ENCODE data around the gene GPR15LG.

DNA sequence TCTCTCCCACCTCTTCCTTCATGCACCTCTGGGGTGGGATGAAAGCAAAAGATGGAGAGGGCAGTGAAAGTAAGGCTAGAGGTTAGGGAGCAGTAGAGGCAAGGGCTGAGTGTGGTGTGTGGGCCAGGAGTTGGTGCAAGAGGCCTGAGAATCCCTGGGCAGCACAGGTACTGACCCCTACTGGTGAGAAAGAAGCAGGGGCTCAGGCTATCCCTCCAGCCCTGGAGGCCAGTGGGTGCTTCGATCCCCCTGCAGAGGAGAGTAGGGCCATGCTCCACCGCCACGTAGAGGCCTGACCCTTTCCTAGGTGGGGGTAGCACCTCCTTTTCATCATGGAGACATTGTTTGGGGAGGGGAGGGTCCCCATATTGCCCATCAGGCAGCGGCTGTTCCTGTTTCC, 30.5 kb downstream of the GPR15LG start:
- TF ChIP-seq POLR2A (IDR thresholded peaks at IDR 0.05): no peak
- TF ChIP-seq, protein P1, sequence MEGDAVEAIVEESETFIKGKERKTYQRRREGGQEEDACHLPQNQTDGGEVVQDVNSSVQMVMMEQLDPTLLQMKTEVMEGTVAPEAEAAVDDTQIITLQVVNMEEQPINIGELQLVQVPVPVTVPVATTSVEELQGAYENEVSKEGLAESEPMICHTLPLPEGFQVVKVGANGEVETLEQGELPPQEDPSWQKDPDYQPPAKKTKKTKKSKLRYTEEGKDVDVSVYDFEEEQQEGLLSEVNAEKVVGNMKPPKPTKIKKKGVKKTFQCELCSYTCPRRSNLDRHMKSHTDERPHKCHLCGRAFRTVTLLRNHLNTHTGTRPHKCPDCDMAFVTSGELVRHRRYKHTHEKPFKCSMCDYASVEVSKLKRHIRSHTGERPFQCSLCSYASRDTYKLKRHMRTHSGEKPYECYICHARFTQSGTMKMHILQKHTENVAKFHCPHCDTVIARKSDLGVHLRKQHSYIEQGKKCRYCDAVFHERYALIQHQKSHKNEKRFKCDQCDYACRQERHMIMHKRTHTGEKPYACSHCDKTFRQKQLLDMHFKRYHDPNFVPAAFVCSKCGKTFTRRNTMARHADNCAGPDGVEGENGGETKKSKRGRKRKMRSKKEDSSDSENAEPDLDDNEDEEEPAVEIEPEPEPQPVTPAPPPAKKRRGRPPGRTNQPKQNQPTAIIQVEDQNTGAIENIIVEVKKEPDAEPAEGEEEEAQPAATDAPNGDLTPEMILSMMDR (IDR thresholded peaks at IDR 0.05): no peak
